Measurements from ENCODE around the gene TBX5.

DNA sequence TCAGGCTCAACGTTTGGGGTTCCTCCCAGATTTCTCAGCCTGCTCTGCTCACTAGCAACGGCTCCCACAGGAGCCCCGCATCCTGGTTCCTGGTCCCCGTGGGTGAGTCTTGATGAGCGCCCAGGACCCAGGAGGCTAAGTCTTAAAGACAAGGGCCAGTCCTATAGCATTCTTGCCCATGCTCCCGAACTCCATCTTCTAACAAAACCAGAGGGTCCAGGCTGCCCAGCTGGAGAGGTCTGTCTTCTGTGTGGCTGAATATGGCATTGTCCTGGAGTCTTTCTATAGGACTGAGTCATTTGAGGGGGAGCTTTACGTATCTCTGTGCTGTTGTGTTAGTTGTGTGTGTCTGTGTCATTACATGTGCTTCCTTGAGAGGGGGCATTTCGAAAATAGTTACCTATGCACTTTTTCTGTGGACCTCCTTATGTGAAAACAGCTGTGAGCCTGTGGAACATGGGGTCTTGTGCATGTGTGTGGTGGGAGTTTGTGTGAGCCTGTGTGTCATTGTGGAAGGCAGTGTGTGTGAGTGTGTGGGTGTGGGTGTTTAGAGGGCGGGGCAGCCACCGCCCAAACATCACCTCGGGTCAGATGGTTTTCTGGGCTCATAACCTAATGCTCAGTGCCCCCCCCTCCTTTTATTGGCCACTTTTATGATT is 9.1 kb upstream of the TBX5 start:
- TF ChIP-seq, protein P1, sequence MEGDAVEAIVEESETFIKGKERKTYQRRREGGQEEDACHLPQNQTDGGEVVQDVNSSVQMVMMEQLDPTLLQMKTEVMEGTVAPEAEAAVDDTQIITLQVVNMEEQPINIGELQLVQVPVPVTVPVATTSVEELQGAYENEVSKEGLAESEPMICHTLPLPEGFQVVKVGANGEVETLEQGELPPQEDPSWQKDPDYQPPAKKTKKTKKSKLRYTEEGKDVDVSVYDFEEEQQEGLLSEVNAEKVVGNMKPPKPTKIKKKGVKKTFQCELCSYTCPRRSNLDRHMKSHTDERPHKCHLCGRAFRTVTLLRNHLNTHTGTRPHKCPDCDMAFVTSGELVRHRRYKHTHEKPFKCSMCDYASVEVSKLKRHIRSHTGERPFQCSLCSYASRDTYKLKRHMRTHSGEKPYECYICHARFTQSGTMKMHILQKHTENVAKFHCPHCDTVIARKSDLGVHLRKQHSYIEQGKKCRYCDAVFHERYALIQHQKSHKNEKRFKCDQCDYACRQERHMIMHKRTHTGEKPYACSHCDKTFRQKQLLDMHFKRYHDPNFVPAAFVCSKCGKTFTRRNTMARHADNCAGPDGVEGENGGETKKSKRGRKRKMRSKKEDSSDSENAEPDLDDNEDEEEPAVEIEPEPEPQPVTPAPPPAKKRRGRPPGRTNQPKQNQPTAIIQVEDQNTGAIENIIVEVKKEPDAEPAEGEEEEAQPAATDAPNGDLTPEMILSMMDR (IDR thresholded peaks at IDR 0.05): no peak
- TF ChIP-seq POLR2AphosphoS5 (IDR thresholded peaks at IDR 0.05): no peak
- no peak for TF ChIP-seq EP300 (IDR thresholded peaks at IDR 0.05)
- no peak for TF ChIP-seq POLR2A (IDR thresholded peaks at IDR 0.05)
